GM19035 (cell line): ENCODE measurements around the gene DCUN1D3.
"Not testable (repeated sequence)": the region's sequence is repeated elsewhere in the genome, so short reads cannot be mapped to it uniquely, and the experiment has no call there.

Experiments
- ATAC-seq: cut with Tn5 transposase; IDR thresholded peaks from one replicate; pipeline ENCODE4 v1.9.1; 2021; ENCODE audit not compliant: unreplicated experiment

The DCUN1D3 gene

GRCh38 chr16:20900299-20901067 is at the start of gene DCUN1D3, which contains the start of gene LYRM1:
Gene DCUN1D3 (minus strand): TSS chr16:20900358. CDS start chr16:20862538, 37,820 bp downstream.
Gene LYRM1 (plus strand): TSS chr16:20900771. CDS start chr16:20915556, 14,785 bp downstream.
- ATAC-seq = peak; percentile 78

- ATAC-seq = no peak
These were observed 49.5 kb upstream of the DCUN1D3 start for GRCh38 chr16:20949660-20950059.

DNA sequence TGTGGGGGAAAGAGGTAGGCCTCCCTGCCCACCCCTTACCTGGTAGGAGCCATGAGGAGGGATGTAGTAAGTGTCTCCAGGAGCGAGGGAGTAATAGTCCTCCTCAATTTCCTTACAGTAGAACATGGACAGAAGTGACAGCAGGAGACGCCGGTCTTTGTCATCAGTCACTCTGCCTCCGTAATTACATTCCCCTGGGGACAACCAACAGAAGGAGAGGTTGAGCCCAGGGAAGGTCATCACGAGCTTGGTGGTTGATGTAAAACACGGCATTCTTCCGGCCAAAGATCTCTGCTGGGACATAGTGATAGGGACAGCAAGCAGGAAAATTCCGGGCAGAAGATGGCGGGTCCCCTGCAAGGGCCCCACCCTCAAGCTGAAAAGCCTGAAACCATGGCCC is 48.3 kb upstream of the DCUN1D3 start:
- no peak for ATAC-seq

GRCh38 chr16:20946015-20946629 is 46.0 kb upstream of the DCUN1D3 start:
- ATAC-seq = no peak

GRCh38 chr16:20945575-20945875 is 45.4 kb upstream of the DCUN1D3 start:
- not testable (repeated sequence) for ATAC-seq

GRCh38 chr16:20944861-20945574 is 44.9 kb upstream of the DCUN1D3 start:
- no peak for ATAC-seq

DNA sequence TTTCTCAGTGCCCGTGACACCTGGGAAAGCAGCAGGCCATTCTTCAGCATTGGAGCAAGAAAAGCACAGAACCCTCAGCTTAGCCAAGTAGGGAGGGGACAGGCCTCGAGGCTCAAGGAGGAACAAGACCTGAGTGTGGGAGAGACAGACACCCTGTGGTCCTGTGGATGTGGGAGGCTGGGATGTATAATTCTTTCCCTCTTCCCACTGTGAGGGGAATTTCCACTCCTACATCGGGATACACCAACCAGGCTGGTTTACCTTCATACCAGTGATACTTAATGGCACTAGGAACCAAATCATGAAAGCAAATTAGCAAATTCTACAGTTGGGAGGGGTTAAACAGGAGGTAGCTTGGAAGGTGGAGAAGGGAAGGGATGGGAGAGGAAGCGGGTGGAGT is 42.1 kb upstream of the DCUN1D3 start:
- ATAC-seq = no peak

- no peak for ATAC-seq
These were observed 41.4 kb upstream of the DCUN1D3 start for GRCh38 chr16:20941636-20941926.

DNA sequence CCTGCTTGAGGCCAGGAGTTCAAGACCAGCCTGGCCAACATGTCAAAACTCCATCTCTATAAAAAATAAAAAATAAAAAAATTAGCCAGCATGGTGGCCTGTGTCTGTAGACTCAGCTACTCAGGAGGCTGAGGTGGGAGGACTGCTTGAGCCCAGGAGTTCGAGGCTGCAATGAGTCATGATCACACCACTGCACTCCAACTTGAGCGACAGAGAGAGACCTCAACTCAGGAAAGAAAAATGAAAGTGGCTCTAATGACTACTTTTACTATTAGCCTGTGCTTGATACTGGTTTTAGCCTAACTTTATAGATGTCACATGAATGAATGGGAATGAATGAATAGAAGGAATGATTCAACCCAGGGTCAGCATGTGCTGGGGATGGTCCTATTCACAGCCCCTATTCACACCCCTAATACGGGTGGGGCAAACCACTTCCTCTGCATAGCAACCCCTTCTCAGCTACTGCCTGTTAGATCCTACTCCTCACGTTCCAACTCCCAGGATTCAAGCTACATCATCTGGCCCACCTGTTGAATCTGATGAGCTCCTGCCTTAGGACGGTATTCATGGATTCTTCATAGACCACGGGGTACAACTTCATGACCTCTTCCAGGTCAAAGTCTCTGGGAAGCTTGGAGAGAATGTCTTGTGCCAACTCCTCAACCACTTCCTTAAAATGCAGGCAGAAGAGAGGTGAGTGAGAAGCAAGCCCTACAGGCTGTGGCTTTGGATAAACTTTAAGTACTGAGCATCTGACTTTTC is 40.9 kb upstream of the DCUN1D3 start:
- no peak for ATAC-seq

GRCh38 chr16:20939611-20940010 is 39.5 kb upstream of the DCUN1D3 start:
- no peak for ATAC-seq

- no peak for ATAC-seq
These were observed 38.3 kb upstream of the DCUN1D3 start for GRCh38 chr16:20938426-20938825.

DNA sequence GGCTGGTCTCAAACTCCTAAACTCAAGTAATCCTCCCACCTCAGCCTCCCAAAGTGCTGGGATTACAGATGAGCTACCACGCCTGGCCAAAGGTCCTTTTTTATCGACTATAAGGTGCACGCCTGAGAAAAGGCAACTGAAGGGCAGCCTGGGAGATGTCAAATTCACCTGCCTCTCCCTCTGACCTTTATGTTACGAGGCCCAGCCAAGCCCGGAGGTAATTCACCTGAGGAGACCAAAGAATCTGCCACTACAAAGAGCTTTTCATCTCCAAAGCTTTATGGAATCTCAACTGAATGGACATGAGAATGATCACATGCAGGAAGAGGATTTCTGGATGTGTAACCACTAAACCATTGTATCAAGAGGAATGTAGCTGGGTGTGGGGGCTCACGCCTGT is 37.6 kb upstream of the DCUN1D3 start:
- ATAC-seq = no peak

DNA sequence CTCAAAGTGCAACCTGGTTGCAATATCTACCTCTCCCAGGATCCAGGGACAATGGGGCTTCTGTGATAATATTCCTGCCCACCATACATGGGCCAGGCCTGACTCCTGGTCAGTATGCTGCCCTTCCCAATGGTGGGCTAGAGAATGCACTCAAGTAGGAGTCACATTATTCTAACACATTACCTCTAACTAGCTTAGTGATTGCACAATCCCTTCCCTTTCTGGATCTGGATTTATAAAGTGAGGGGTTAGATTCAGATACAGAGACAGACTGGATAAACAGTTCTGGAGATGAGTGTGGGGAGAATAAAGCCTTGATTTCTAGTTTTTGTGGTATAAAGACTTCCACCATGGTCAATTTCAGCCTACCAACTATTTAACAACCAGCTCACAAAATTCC is 33.4 kb upstream of the DCUN1D3 start:
- no peak for ATAC-seq

DNA sequence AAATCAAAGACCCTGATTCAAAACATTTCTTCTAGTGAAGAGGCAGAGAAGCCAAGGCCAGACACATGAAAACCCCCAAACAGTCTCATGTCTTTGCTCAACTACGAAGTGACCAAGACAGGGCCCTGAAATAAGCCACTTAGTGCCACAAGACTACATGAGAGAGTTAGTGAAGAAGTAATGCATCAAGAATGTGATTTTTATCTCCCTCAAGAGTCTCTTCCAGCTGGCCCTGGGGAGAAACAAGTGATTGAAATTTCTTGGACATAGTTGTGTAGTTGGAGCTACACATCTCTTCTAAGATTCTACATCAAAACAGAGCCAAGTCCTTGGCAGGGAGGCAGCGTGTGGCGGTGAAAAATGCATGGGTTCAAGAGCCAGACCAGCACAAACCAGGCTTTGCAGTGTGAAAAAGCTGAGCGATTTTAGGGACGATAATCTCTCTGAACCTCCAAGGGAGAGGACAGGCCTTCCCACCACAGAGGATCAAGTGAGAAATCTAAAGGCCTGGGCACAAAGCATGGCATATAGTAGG is 31.0 kb upstream of the DCUN1D3 start:
- no peak for ATAC-seq

- no peak for ATAC-seq
These were observed 30.2 kb upstream of the DCUN1D3 start for GRCh38 chr16:20930365-20930690.

DNA sequence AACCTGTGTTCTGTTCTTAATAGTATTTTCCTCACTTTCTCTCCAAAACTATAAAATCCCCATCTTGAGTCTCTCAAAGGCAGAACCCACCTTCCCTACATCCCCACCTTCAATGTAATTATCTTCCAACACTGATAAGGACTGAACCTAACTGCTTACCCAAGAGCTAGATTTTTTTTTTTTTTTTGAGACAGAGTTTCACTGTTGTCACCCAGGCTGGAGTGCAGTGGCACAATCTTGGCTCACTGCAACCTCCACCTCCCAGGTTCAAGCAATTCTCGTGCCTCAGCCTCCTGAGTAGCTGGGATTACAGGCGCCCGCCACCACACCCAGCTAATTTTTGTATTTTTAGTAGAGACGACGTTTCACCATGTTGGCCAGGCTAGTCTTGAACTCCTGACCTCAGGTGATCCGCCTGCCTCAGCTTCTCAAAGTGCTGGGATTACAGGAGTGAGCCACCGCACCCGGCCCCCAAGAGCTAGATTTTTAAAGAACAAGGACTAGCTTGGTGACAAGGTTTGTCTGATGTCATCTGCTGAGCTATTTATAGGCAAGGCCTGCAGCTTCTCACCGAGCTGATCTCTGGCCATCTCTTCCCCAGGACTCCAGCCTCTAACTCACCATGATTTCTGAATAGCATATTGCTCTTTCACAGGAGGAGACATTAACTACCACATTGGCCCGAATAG is 29.7 kb upstream of the DCUN1D3 start:
- not testable (repeated sequence) for ATAC-seq

- ATAC-seq = no peak
These were observed 28.7 kb upstream of the DCUN1D3 start for GRCh38 chr16:20928774-20929411.

DNA sequence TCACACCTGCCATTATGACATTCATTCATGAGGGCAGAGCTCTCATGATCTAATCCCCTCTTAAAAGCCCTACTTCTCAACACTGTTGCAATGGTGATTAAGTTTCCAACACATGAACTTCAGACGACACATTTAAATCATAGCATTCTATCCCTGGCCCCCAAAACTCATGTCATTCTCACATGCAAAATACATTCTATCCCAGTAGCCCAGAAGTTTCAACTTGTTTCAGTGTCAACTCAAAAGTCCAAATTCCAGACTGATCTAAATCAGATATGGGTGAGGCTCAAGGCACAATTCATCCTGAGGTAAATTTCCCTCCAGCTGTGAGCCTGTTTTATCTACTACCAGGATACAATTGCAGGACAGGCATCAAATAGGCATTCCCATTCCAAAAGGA is 25.6 kb upstream of the DCUN1D3 start:
- no peak for ATAC-seq

- no peak for ATAC-seq
These were observed 23.7 kb upstream of the DCUN1D3 start for GRCh38 chr16:20923876-20924275.

DNA sequence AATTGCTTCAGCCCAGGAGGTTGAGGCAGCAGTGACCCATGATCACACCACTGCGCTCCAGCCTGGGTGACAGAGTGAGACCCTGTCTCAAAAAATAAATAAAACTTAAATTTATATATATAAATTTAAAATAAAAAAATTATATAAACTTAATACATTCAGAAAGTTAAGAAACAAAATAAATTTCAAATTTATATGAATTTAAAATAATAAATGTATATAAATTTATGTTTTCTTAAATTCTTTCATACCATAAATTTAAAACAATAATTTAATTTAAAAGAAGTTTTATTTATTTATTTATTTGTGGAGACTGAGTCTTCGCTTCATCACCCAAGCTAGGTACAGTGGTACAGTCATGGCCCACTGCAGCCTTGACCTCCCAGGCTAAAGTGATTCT is 20.6 kb upstream of the DCUN1D3 start:
- ATAC-seq = no peak
